ENCODE measurements around the gene ZBED4. TPM values are rescaled to one million over a fixed set of nuclear protein-coding genes. Genes with fewer than 3 reads are reported as not detected.

The ZBED4 gene
- total and polyA plus RNA-seq, 2 experiments from 2014 or later: 8.5 to 31.9 TPM

DNA sequence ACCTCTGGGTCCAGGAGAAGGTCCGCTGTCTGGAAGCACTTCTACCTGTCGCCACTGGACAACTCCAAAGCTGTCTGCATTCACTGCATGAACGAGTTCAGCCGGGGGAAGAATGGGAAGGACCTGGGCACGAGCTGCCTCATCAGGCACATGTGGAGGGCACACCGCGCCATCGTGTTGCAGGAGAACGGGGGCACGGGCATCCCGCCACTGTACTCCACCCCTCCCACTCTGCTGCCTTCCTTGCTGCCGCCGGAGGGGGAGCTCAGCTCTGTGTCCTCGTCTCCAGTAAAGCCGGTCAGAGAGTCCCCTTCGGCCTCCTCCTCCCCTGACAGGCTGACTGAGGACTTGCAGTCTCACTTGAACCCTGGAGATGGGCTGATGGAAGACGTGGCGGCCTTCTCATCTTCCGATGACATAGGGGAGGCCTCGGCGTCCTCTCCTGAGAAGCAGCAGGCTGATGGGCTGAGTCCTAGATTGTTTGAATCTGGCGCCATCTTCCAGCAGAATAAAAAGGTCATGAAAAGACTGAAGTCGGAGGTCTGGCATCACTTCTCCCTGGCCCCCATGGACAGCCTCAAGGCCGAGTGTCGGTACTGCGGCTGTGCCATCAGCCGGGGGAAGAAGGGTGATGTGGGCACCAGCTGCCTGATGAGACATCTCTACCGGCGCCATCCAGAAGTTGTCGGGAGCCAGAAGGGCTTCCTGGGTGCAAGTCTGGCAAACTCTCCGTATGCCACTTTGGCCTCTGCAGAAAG lies 31.0 kb downstream of the ZBED4 start (continued):
- TF ChIP-seq, protein P1, sequence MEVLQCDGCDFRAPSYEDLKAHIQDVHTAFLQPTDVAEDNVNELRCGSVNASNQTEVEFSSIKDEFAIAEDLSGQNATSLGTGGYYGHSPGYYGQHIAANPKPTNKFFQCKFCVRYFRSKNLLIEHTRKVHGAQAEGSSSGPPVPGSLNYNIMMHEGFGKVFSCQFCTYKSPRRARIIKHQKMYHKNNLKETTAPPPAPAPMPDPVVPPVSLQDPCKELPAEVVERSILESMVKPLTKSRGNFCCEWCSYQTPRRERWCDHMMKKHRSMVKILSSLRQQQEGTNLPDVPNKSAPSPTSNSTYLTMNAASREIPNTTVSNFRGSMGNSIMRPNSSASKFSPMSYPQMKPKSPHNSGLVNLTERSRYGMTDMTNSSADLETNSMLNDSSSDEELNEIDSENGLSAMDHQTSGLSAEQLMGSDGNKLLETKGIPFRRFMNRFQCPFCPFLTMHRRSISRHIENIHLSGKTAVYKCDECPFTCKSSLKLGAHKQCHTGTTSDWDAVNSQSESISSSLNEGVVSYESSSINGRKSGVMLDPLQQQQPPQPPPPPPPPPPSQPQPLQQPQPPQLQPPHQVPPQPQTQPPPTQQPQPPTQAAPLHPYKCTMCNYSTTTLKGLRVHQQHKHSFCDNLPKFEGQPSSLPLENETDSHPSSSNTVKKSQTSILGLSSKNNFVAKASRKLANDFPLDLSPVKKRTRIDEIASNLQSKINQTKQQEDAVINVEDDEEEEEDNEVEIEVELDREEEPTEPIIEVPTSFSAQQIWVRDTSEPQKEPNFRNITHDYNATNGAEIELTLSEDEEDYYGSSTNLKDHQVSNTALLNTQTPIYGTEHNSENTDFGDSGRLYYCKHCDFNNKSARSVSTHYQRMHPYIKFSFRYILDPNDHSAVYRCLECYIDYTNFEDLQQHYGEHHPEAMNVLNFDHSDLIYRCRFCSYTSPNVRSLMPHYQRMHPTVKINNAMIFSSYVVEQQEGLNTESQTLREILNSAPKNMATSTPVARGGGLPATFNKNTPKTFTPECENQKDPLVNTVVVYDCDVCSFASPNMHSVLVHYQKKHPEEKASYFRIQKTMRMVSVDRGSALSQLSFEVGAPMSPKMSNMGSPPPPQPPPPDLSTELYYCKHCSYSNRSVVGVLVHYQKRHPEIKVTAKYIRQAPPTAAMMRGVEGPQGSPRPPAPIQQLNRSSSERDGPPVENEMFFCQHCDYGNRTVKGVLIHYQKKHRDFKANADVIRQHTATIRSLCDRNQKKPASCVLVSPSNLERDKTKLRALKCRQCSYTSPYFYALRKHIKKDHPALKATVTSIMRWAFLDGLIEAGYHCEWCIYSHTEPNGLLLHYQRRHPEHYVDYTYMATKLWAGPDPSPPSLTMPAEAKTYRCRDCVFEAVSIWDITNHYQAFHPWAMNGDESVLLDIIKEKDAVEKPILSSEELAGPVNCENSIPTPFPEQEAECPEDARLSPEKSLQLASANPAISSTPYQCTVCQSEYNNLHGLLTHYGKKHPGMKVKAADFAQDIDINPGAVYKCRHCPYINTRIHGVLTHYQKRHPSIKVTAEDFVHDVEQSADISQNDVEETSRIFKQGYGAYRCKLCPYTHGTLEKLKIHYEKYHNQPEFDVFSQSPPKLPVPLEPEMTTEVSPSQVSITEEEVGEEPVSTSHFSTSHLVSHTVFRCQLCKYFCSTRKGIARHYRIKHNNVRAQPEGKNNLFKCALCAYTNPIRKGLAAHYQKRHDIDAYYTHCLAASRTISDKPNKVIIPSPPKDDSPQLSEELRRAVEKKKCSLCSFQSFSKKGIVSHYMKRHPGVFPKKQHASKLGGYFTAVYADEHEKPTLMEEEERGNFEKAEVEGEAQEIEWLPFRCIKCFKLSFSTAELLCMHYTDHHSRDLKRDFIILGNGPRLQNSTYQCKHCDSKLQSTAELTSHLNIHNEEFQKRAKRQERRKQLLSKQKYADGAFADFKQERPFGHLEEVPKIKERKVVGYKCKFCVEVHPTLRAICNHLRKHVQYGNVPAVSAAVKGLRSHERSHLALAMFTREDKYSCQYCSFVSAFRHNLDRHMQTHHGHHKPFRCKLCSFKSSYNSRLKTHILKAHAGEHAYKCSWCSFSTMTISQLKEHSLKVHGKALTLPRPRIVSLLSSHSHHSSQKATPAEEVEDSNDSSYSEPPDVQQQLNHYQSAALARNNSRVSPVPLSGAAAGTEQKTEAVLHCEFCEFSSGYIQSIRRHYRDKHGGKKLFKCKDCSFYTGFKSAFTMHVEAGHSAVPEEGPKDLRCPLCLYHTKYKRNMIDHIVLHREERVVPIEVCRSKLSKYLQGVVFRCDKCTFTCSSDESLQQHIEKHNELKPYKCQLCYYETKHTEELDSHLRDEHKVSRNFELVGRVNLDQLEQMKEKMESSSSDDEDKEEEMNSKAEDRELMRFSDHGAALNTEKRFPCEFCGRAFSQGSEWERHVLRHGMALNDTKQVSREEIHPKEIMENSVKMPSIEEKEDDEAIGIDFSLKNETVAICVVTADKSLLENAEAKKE (CRISPR knock-in tag; IDR thresholded peaks at IDR 0.05): no peak
- TF ChIP-seq ZNF114 (CRISPR knock-in tag; IDR thresholded peaks at IDR 0.05) (no peak), NANOG (IDR thresholded peaks at IDR 0.05; ENCODE audit: borderline replicate concordance) (no peak), ZNF331 (CRISPR knock-in tag; IDR thresholded peaks at IDR 0.05; ENCODE audit: low read depth) (no peak), EZH2 (IDR thresholded peaks at IDR 0.05; ENCODE audit: low read depth, unreplicated experiment) (no peak)
- TF ChIP-seq, protein P2, sequence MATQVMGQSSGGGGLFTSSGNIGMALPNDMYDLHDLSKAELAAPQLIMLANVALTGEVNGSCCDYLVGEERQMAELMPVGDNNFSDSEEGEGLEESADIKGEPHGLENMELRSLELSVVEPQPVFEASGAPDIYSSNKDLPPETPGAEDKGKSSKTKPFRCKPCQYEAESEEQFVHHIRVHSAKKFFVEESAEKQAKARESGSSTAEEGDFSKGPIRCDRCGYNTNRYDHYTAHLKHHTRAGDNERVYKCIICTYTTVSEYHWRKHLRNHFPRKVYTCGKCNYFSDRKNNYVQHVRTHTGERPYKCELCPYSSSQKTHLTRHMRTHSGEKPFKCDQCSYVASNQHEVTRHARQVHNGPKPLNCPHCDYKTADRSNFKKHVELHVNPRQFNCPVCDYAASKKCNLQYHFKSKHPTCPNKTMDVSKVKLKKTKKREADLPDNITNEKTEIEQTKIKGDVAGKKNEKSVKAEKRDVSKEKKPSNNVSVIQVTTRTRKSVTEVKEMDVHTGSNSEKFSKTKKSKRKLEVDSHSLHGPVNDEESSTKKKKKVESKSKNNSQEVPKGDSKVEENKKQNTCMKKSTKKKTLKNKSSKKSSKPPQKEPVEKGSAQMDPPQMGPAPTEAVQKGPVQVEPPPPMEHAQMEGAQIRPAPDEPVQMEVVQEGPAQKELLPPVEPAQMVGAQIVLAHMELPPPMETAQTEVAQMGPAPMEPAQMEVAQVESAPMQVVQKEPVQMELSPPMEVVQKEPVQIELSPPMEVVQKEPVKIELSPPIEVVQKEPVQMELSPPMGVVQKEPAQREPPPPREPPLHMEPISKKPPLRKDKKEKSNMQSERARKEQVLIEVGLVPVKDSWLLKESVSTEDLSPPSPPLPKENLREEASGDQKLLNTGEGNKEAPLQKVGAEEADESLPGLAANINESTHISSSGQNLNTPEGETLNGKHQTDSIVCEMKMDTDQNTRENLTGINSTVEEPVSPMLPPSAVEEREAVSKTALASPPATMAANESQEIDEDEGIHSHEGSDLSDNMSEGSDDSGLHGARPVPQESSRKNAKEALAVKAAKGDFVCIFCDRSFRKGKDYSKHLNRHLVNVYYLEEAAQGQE (IDR thresholded peaks at IDR 0.05; ENCODE audit: unreplicated experiment): no peak
